Measurements from ENCODE around the gene DCAF11. TPM values are rescaled to one million over a fixed set of nuclear protein-coding genes. Genes with fewer than 3 reads are reported as not detected.
A peak's percentile ranks its signal among the peaks of the same experiment; 100 is the strongest.
"Not testable (repeated sequence)": the region's sequence is repeated elsewhere in the genome, so short reads cannot be mapped to it uniquely, and the experiment has no call there.

Gene DCAF11
- total and polyA plus RNA-seq, 4 donors: 59.5 to 66.9 (median 63.1) TPM

- H3K4me1 ChIP-seq (ENCODE audit: control insufficient read depth, insufficient read depth, low read length): peaks cover 4% of the 10 kb centered on the region
- H3K36me3 ChIP-seq (ENCODE audit: control insufficient read depth, insufficient read depth, low read length): peaks cover 9% of the 10 kb centered on the region
- no peaks in the 10 kb centered on the region for H3K27me3 ChIP-seq (ENCODE audit: control insufficient read depth, insufficient read depth, low read length)
- WGBS (ENCODE audit: insufficient coverage): 96% methylated on average over 13 of the region's 13 CpGs
- H3K9me3 ChIP-seq (ENCODE audit: control insufficient read depth, insufficient read depth, low read length): no peaks in the 10 kb centered on the region
- no peak overlapping the region for H3K27ac ChIP-seq (ENCODE audit: low read depth, low read length)
- H3K4me3 ChIP-seq (ENCODE audit: low read depth, low read length): no peak overlapping the region
- DNase-seq (ENCODE audit: low read depth in 4 of 6, low spot score in 6 of 6): no peak
These were observed 11.1 kb upstream of the DCAF11 start for GRCh38 chr14:24103451-24103850.

DNA sequence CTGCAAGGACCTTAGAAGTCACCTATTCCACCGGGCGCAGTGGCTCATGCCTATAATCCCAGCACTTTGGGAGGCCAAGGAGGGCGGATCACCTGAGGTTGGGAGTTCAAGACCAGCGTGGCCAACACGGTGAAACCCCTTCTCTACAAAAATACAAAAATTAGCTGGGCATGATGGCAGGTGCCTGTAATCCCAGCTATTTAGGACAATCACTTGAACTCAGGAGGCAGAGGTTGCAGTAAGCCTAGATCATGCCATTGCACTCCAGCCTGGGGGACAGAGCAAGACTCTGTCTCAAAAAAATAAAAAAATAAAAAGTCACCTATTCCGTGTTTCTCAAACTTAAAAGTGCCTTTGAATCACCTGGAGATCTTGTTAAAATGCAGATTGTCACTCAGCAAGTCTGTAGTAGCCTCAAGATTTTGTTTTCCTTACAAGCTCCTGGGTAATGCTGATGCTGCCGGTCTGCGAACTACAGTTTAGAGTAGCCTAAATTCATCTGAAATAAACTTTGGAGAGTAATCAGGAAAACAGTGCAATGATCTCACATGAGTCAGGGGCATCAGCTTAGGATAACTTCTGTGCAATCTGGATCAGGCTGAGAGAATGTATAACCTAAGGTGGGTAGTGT, 8.9 kb upstream of the DCAF11 start:
- H3K27ac ChIP-seq (ENCODE audit: low read depth, low read length); H3K9me3 ChIP-seq (ENCODE audit: control insufficient read depth, insufficient read depth, low read length); H3K27me3 ChIP-seq (ENCODE audit: control insufficient read depth, insufficient read depth, low read length); H3K4me1 ChIP-seq (ENCODE audit: control insufficient read depth, insufficient read depth, low read length); DNase-seq (ENCODE audit: low read depth in 4 of 6, low spot score in 6 of 6); H3K4me3 ChIP-seq (ENCODE audit: low read depth, low read length); H3K36me3 ChIP-seq (ENCODE audit: control insufficient read depth, insufficient read depth, low read length): not testable (repeated sequence)
- 93% methylated on average over 6 of the region's 8 CpGs for WGBS (ENCODE audit: insufficient coverage)

- no peak overlapping the region for H3K4me3 ChIP-seq (ENCODE audit: low read depth, low read length)
- no CpG with 5 or more reads among the region's 4 CpGs for WGBS (ENCODE audit: insufficient coverage)
- H3K27me3 ChIP-seq (ENCODE audit: control insufficient read depth, insufficient read depth, low read length): no peaks in the 10 kb centered on the region
- H3K36me3 ChIP-seq (ENCODE audit: control insufficient read depth, insufficient read depth, low read length): peaks cover 3% of the 10 kb centered on the region
- H3K27ac ChIP-seq (ENCODE audit: low read depth, low read length): no peak overlapping the region
- no peaks in the 10 kb centered on the region for H3K9me3 ChIP-seq (ENCODE audit: control insufficient read depth, insufficient read depth, low read length)
- no peaks in the 10 kb centered on the region for H3K4me1 ChIP-seq (ENCODE audit: control insufficient read depth, insufficient read depth, low read length)
- DNase-seq (ENCODE audit: low read depth in 4 of 6, low spot score in 6 of 6): no peak
These were observed 7.8 kb upstream of the DCAF11 start for GRCh38 chr14:24106672-24107271.

- no peak for DNase-seq (ENCODE audit: low read depth in 4 of 6, low spot score in 6 of 6)
- 100% methylated on average over 2 of the region's 5 CpGs for WGBS (ENCODE audit: insufficient coverage)
- H3K27ac ChIP-seq (ENCODE audit: low read depth, low read length): no peak overlapping the region
These were observed 6.2 kb upstream of the DCAF11 start for GRCh38 chr14:24108336-24108874.

GRCh38 chr14:24110060-24110459, 4.5 kb upstream of the DCAF11 start:
- no peaks in the 10 kb centered on the region for H3K36me3 ChIP-seq (ENCODE audit: control insufficient read depth, insufficient read depth, low read length)
- H3K4me1 ChIP-seq (ENCODE audit: control insufficient read depth, insufficient read depth, low read length): peaks cover 4% of the 10 kb centered on the region
- H3K4me3 ChIP-seq (ENCODE audit: low read depth, low read length): no peak overlapping the region
- DNase-seq (ENCODE audit: low read depth in 4 of 6, low spot score in 6 of 6): no peak
- no peaks in the 10 kb centered on the region for H3K9me3 ChIP-seq (ENCODE audit: control insufficient read depth, insufficient read depth, low read length)
- no peak overlapping the region for H3K27ac ChIP-seq (ENCODE audit: low read depth, low read length)
- no peaks in the 10 kb centered on the region for H3K27me3 ChIP-seq (ENCODE audit: control insufficient read depth, insufficient read depth, low read length)
- WGBS (ENCODE audit: insufficient coverage): 100% methylated on average over 1 of the region's 9 CpGs

More at GRCh38 chr14:24108336-24108874, 6.2 kb upstream of the DCAF11 start:
- H3K4me3 ChIP-seq (ENCODE audit: low read depth, low read length): no peak overlapping the region
- peaks cover 3% of the 10 kb centered on the region for H3K36me3 ChIP-seq (ENCODE audit: control insufficient read depth, insufficient read depth, low read length)
- H3K9me3 ChIP-seq (ENCODE audit: control insufficient read depth, insufficient read depth, low read length): no peaks in the 10 kb centered on the region
- H3K27me3 ChIP-seq (ENCODE audit: control insufficient read depth, insufficient read depth, low read length): no peaks in the 10 kb centered on the region
- H3K4me1 ChIP-seq (ENCODE audit: control insufficient read depth, insufficient read depth, low read length): no peaks in the 10 kb centered on the region

DNA sequence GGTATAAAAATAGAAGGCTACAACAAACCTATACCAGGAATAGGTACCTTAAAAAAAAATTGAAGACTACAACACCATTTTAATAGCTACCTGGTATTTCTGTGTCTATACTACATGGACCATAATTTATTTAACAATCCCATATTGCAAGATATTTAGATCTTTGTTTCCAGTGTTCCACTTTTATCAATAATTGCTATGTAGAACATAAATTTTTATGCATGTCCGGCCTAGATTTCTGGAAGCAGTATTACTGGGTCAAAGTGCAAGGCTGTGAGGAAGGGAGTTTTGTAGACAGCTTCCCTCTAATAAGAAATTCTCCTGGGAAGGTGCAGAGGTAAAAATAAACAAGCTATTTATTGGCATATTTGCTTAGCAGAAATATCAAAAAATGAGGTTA, 4.1 kb upstream of the DCAF11 start:
- WGBS (ENCODE audit: insufficient coverage): no CpG with 5 or more reads among the region's 1 CpG
- no peaks in the 10 kb centered on the region for H3K36me3 ChIP-seq (ENCODE audit: control insufficient read depth, insufficient read depth, low read length)
- H3K4me1 ChIP-seq (ENCODE audit: control insufficient read depth, insufficient read depth, low read length): peaks cover 7% of the 10 kb centered on the region
- DNase-seq (ENCODE audit: low read depth in 4 of 6, low spot score in 6 of 6): no peak
- no peak overlapping the region for H3K27ac ChIP-seq (ENCODE audit: low read depth, low read length)
- H3K4me3 ChIP-seq (ENCODE audit: low read depth, low read length): no peak overlapping the region
- no peaks in the 10 kb centered on the region for H3K9me3 ChIP-seq (ENCODE audit: control insufficient read depth, insufficient read depth, low read length)
- no peaks in the 10 kb centered on the region for H3K27me3 ChIP-seq (ENCODE audit: control insufficient read depth, insufficient read depth, low read length)

DNA sequence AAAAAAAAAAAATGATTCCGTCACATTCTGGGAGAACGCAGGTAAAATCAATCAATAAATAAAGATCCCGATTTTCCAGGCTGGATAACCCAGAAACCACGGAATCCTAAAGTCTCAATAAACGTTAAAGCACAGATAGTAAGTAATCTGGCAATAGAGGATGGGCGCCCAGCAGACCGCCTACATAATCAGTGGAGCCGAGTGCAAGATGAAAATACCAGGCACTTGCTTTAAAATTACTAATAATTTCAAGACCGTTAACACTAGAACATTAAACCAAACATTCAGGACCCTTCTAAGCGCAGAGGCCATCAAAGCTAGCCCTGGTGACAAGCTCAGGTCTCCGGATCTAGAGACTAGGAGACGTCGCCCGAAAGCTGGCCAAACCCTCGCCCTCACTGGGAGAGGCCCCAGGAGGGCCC, 1.2 kb upstream of the DCAF11 start:
- WGBS (ENCODE audit: insufficient coverage): 2% methylated on average over 10 of the region's 15 CpGs
- Histone ChIP-seq H3K27me3 (ENCODE audit: control insufficient read depth, insufficient read depth, low read length) (no peaks in the 10 kb centered on the region), H3K9me3 (ENCODE audit: control insufficient read depth, insufficient read depth, low read length) (no peaks in the 10 kb centered on the region), H3K4me1 (ENCODE audit: control insufficient read depth, insufficient read depth, low read length) (peaks cover 14% of the 10 kb centered on the region), H3K36me3 (ENCODE audit: control insufficient read depth, insufficient read depth, low read length) (peaks cover 7% of the 10 kb centered on the region), H3K27ac (ENCODE audit: low read depth, low read length) (peak overlapping the region; percentile 100), H3K4me3 (ENCODE audit: low read depth, low read length) (peak overlapping the region; percentile 93)
- no peak for DNase-seq (ENCODE audit: low read depth in 4 of 6, low spot score in 6 of 6)

DNA sequence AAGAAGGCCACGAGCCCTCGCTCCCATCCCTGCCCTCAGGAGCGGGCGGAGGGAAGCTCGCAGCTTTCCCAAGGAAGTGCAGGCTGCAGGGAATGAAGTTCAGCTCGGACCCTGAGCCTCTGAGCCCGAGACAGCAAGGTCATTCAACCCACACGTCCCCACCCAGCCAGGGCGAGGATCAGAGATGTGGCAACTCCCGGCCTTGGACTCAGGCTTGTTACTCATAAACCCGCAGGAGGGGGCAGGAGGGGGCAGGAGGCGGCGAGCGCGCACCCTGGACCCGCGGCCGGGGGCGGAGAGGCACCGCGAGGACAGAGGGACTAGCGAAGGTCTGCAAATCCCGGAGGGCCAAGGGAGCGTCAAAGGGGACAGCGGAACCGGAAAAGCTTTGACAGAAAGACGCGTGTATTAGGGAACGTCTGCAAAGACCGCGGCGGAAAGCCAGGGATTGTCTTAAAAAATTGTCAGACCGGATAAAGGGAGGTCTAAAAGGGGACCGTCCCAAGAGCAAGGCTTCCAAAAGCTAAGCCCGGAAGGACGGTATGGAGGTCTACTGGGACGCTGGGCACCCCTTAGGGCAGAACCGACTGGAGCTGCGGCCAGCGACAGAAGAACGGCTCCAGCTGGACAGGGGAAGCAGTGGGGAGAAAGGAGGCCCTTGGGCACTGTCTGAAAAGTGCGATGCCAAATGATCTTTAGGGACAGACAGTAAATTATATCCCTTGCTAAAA, 611 bp upstream of the DCAF11 start:
- peaks cover 10% of the 10 kb centered on the region for H3K36me3 ChIP-seq (ENCODE audit: control insufficient read depth, insufficient read depth, low read length)
- H3K9me3 ChIP-seq (ENCODE audit: control insufficient read depth, insufficient read depth, low read length): no peaks in the 10 kb centered on the region
- WGBS (ENCODE audit: insufficient coverage): 0% methylated on average over 42 of the region's 42 CpGs
- no peaks in the 10 kb centered on the region for H3K27me3 ChIP-seq (ENCODE audit: control insufficient read depth, insufficient read depth, low read length)
- DNase-seq (ENCODE audit: low read depth in 4 of 6, low spot score in 6 of 6): peak in 5 of 6 donors; percentile 64 to 96 (median 81)
- peaks cover 14% of the 10 kb centered on the region for H3K4me1 ChIP-seq (ENCODE audit: control insufficient read depth, insufficient read depth, low read length)
- H3K27ac ChIP-seq (ENCODE audit: low read depth, low read length): peak overlapping the region; percentile 100
- peak overlapping the region; percentile 93 for H3K4me3 ChIP-seq (ENCODE audit: low read depth, low read length)

DNA sequence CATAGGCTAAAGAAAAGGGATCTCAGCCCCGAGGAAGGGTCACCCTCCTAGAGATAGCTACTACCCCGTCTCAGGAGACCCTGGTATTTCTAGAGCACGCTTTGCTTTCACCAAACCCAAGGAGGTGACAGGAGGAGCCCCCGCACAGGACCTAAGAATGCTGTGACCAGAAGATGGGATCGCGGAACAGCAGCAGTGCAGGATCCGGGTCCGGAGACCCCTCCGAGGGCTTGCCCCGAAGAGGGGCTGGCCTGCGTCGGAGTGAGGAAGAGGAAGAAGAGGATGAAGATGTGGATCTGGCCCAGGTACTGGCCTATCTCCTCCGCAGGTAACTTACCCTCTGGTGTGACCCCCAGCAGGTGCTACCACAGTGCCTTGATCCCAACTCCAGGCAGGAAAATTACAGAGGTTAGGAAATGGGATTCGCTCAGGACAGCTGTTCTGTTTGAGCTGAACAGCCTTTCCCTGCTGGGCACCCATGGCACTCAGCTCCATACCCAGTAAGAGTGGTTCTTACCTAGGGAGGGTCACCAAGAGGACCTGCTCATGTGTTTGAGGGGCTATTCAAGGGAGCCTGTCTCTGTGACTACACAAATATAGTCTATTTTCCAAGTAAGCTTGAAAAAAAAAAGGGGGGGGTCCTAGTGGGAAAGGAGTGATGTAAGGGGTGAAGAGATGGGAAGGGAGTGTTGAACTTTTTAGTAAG, 998 bp downstream of the DCAF11 start:
- Histone ChIP-seq H3K4me3 (ENCODE audit: low read depth, low read length) (peak overlapping the region; percentile 93), H3K36me3 (ENCODE audit: control insufficient read depth, insufficient read depth, low read length) (peaks cover 26% of the 10 kb centered on the region), H3K27me3 (ENCODE audit: control insufficient read depth, insufficient read depth, low read length) (no peaks in the 10 kb centered on the region), H3K9me3 (ENCODE audit: control insufficient read depth, insufficient read depth, low read length) (no peaks in the 10 kb centered on the region), H3K27ac (ENCODE audit: low read depth, low read length) (peak overlapping the region; percentile 100), H3K4me1 (ENCODE audit: control insufficient read depth, insufficient read depth, low read length) (peaks cover 14% of the 10 kb centered on the region)
- WGBS (ENCODE audit: insufficient coverage): 0% methylated on average over 13 of the region's 14 CpGs
- DNase-seq (ENCODE audit: low read depth in 4 of 6, low spot score in 6 of 6): no peak

Data from spinal cord (tissue), 10 donors.